ENCODE results near the gene CIITA.

GRCh38 chr16:10849736-10850477, 27.1 kb upstream of the CIITA start:
- TF ChIP-seq CHD1 (IDR thresholded peaks at IDR 0.05; ENCODE audit: low read depth, low read length) = no peak
- TF ChIP-seq YY1 (IDR thresholded peaks at IDR 0.05; ENCODE audit: low read depth, low read length) = no peak
- no peak for TF ChIP-seq CREB1 (IDR thresholded peaks at IDR 0.05; ENCODE audit: low read depth)
- TF ChIP-seq CBFB (IDR thresholded peaks at IDR 0.05; ENCODE audit: low read depth) = no peak
- no peak for TF ChIP-seq TAF1 (IDR thresholded peaks at IDR 0.05; ENCODE audit: borderline replicate concordance, low read depth, low read length)
- TF ChIP-seq ZBTB11 (CRISPR knock-in tag; IDR thresholded peaks at IDR 0.05) = no peak
- TF ChIP-seq BACH1 (IDR thresholded peaks at IDR 0.05; ENCODE audit: borderline replicate concordance) = no peak
